Spleen (tissue), 11 donors: ENCODE results near the gene MGME1. TPM values are rescaled to one million over a fixed set of nuclear protein-coding genes. Genes with fewer than 3 reads are reported as not detected.
A peak's percentile ranks its signal among the peaks of the same experiment; 100 is the strongest.

Experiments used
- DNase-seq: peaks from one replicate; pipeline ENCODE4 v3.0.0-alpha.2; 2020
- H3K27ac ChIP-seq, 8 donors: fragments of 200-600 bp; sonication (generic) in 7 of 8; 1 replicate in 4 of 8; 2 replicates in 4 of 8; pipeline versions ENCODE4 v1.5.0 to v1.8.0; 2016 to 2021; ENCODE audit warnings: inconsistent platforms in 4 of 8, mild to moderate bottlenecking in 4 of 8, moderate library complexity in 1 of 8
- H3K27me3 ChIP-seq, 7 donors: fragments of 200-600 bp; sonication (generic) in 6 of 7; replicated peaks in 1 of 7; 1 replicate in 4 of 7; 2 replicates in 3 of 7; pipeline versions ENCODE4 v1.5.0 to v1.8.0; 2016 to 2021; ENCODE audit warnings: inconsistent platforms in 3 of 7, mild to moderate bottlenecking in 1 of 7
- H3K36me3 ChIP-seq, 6 donors: fragments of 200-600 bp; sonication (generic) in 5 of 6; 1 replicate in 4 of 6; 2 replicates in 2 of 6; pipeline versions ENCODE4 v1.5.0 to v1.8.0; 2016 to 2021; ENCODE audit warnings: inconsistent platforms in 2 of 6
- H3K4me1 ChIP-seq, 6 donors: fragments of 200-600 bp; sonication (generic) in 5 of 6; 1 replicate in 3 of 6; 2 replicates in 3 of 6; pipeline versions ENCODE4 v1.5.0 to v1.8.0; 2016 to 2021; ENCODE audit warnings: inconsistent platforms in 3 of 6
- H3K4me3 ChIP-seq, 8 donors: fragments of 200-600 bp; sonication (generic) in 7 of 8; 1 replicate in 4 of 8; 2 replicates in 4 of 8; pipeline versions ENCODE4 v1.5.0 to v1.8.0; 2016 to 2021; ENCODE audit warnings: inconsistent platforms in 4 of 8, mild to moderate bottlenecking in 4 of 8, moderate library complexity in 2 of 8
- H3K9me3 ChIP-seq, 8 donors: fragments of 200-600 bp; sonication (generic) in 7 of 8; 1 replicate in 4 of 8; 2 replicates in 4 of 8; pipeline versions ENCODE4 v1.5.0 to v1.8.0; 2016 to 2021; ENCODE audit warnings: inconsistent platforms in 4 of 8
- CTCF ChIP-seq, 11 experiments: fragments of 200-600 bp in 7 of 11; fragments of 450-650 bp in 4 of 11; sonication (generic) in 4 of 11; IDR thresholded peaks in 8 of 11; conservative IDR thresholded peaks in 3 of 11; 1 replicate in 7 of 11; 2 replicates in 4 of 11; pipeline versions ENCODE4 v1.4.0 to v1.8.0; 2016 to 2021; ENCODE audit warnings: antibody characterized with exemption in 11 of 11, inconsistent platforms in 4 of 11, mild to moderate bottlenecking in 1 of 11
- POLR2A ChIP-seq, 3 donors: fragments of 450-650 bp; IDR thresholded peaks; one replicate each; pipeline ENCODE4 v1.5.1; 2017; ENCODE audit warnings: antibody characterized with exemption in 3 of 3, mild to moderate bottlenecking in 1 of 3
- POLR2AphosphoS5 ChIP-seq, 3 donors: sonication (generic); formaldehyde crosslinking; IDR thresholded peaks; one replicate each; pipeline ENCODE4 v1.5.1; 2017; ENCODE audit warnings: antibody characterized with exemption in 3 of 3
- WGBS, 5 donors: extraction: QIAGEN DNeasy Blood & Tissue Kit in 3 of 5; methylation state at CpG; one replicate each; pipeline versions ENCODE4 v1.1.5 to v1.1.7; 2013 to 2018; 5-methylcytosine and 5-hydroxymethylcytosine counted together
- intact Hi-C: fragments of 100-400 bp; cut with DNase I; formaldehyde crosslinking; loops from one replicate; pipeline ENCODE4 v1.15.0; 2023; ENCODE audit warnings: low total_unique reads
- polyA plus RNA-seq, 3 donors: library from polyadenylated mRNA; stranded (reverse); fragments of 200-250 nt; gene quantifications; one replicate each; pipeline ENCODE4 v1.2.1, GENCODE V29; 2013
- total RNA-seq, 7 donors: library from RNA; depleted of rRNA in 3 of 7; stranded (reverse); fragments of >200 nt in 3 of 7; fragmentation: NEBNext Ultra II Directional in 4 of 7; extraction: Animal tissue kit (Norgen Biotek cat#: 25700) in 4 of 7; gene quantifications; one replicate each; pipeline versions ENCODE4 v1.1.0 to v1.2.1, GENCODE V29; 2016 to 2021
- donor health status: healthy with polysubstance abuse.
- donor health status: DM: no; HTN: no; CAD: no; lungs with moderate emphysema.
- donor health status: DM: no; HTN: no; CAD: no.
- donor health status: Bipolar disorder and iron deficiency.
- donor health status: healthy.
- donor health status: DM: no; HTN: no; CAD: no.
- donor health status: DM: yes; HTN: yes; CAD: no.

MGME1 gene
- total and polyA plus RNA-seq, 10 donors: 20.9 to 33.4 (median 27.6) TPM

- intact Hi-C loops: loop anchor here (10.0 kb wide), 1 partner anchor 50 kb away; no protein-coding TSS in a partner anchor
- Histone ChIP-seq H3K27me3 (no peaks in the 10 kb centered on the region), H3K4me3 (no peak overlapping the region), H3K27ac (no peak overlapping the region), H3K9me3 (no peaks in the 10 kb centered on the region), H3K4me1 (peaks cover 0 to 33% (median 8%) of the 10 kb centered on the region in 6 donors), H3K36me3 (peaks cover 0 to 100% (median 87%) of the 10 kb centered on the region in 6 donors)
- TF ChIP-seq CTCF (IDR thresholded peaks at IDR 0.05 in 8 of 11, conservative IDR thresholded peaks at IDR 0.05 in 3 of 11) (no peak), POLR2AphosphoS5 (IDR thresholded peaks at IDR 0.05) (no peak), POLR2A (IDR thresholded peaks at IDR 0.05) (no peak)
- DNase-seq: no peak
- 92 to 95% (median 94%) methylated on average over 4 of the region's 4 CpGs for WGBS, 5 donors
Observed at GRCh38 chr20:17944854-17945474, 23.9 kb upstream of the MGME1 start.

DNA sequence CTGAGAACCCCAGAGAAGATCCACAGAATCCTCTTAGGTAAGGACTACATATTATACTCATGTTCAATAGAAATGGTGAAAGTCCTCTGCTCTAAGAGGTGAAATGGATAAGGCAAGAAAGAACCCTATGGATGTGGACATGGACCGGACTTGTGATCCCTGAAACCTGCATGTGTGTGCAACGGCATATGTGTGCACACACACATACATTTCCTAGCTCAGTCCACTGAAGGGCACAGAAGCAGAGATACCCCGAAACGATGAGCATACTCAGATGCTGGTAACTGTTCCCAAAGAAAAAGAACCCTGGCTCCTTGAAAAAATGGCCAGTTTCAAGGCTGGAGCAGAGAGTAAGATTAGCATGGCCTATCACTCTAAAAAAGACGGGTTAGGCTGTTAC, 22.8 kb upstream of the MGME1 start:
- no peak overlapping the region for H3K27ac ChIP-seq
- H3K27me3 ChIP-seq: no peaks in the 10 kb centered on the region
- TF ChIP-seq CTCF (IDR thresholded peaks at IDR 0.05 in 8 of 11, conservative IDR thresholded peaks at IDR 0.05 in 3 of 11) (no peak), POLR2AphosphoS5 (IDR thresholded peaks at IDR 0.05) (peak in 1 of 3 donors; percentile 22)
- H3K9me3 ChIP-seq: no peaks in the 10 kb centered on the region
- intact Hi-C loops: loop anchor here (10.0 kb wide), 1 partner anchor 49 kb away; no protein-coding TSS in a partner anchor
- WGBS, 5 donors: 93 to 97% (median 96%) methylated on average over 5 of the region's 5 CpGs
- DNase-seq: no peak
- H3K36me3 ChIP-seq: peaks cover 0 to 100% (median 96%) of the 10 kb centered on the region in 6 donors
- H3K4me1 ChIP-seq: peaks cover 0 to 27% (median 8%) of the 10 kb centered on the region in 6 donors
- H3K4me3 ChIP-seq: no peak overlapping the region

DNA sequence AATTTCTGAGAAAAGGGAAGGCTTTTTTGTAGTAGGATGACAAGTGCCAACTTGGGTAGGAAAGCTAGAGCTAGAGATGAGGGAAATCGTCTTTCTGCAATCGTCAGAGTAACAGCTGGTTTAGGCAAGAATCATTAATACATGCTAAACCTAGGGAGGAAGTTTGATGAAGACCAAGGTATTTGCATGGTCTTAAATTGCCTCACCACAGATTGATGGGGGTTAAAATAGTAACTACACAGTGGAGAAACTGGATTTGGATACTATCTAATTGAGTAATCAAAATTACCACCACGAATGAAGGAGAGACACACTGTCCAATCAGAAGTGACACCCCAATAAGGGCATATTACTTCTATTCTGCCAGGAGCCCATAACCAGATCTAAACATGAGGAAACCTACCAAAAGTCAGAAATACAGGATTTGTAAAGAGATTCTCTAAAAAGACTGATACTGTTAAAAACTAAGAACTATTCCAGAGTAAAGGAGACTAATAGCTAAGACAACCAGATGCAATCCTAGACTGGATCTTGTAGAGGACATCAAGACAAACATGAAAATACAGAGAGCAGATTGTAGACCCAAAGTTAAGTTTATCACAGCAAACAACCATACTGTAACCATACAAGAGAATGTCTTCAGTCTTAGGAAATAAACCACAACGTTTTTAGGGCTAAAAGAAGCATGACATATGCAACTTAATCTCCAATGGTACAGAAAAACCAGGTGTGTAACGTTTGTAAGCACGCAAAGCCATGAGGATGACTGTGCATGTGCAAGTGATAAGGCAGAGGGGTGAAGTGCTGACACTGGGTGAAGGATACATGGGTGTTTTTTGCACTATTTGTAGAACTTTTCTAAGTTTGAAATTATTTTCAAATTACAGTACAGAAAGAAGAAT, 22.0 kb upstream of the MGME1 start:
- no peak for TF ChIP-seq CTCF (IDR thresholded peaks at IDR 0.05 in 8 of 11, conservative IDR thresholded peaks at IDR 0.05 in 3 of 11)
- no peak for TF ChIP-seq POLR2AphosphoS5 (IDR thresholded peaks at IDR 0.05)
- TF ChIP-seq POLR2A (IDR thresholded peaks at IDR 0.05): no peak
- whole genome bisulfite sequencing, 5 donors: 59 to 75% (median 68%) methylated on average over 6 of the region's 6 CpGs

GRCh38 chr20:17947474-17947815, 21.4 kb upstream of the MGME1 start:
- Histone ChIP-seq H3K36me3 (peaks cover 0 to 100% (median 94%) of the 10 kb centered on the region in 6 donors), H3K27me3 (no peaks in the 10 kb centered on the region), H3K9me3 (no peaks in the 10 kb centered on the region), H3K27ac (no peak overlapping the region), H3K4me1 (peaks cover 0 to 27% (median 8%) of the 10 kb centered on the region in 6 donors), H3K4me3 (no peak overlapping the region)
- intact Hi-C loops: loop anchor here (10.0 kb wide), 1 partner anchor 47 kb away; no protein-coding TSS in a partner anchor
- DNase-seq: no peak
- 79 to 92% (median 90%) methylated on average over 5 of the region's 5 CpGs for WGBS, 5 donors
- TF ChIP-seq CTCF (IDR thresholded peaks at IDR 0.05 in 8 of 11, conservative IDR thresholded peaks at IDR 0.05 in 3 of 11) (no peak), POLR2A (IDR thresholded peaks at IDR 0.05) (no peak), POLR2AphosphoS5 (IDR thresholded peaks at IDR 0.05) (no peak)

More for the DNA sequence above, 22.0 kb upstream of the MGME1 start:
- no peaks in the 10 kb centered on the region for H3K27me3 ChIP-seq
- peaks cover 0 to 27% (median 8%) of the 10 kb centered on the region in 6 donors for H3K4me1 ChIP-seq
- no peak overlapping the region for H3K4me3 ChIP-seq
- intact Hi-C loops: loop anchor here (10.0 kb wide), 1 partner anchor 48 kb away; no protein-coding TSS in a partner anchor
- H3K36me3 ChIP-seq: peaks cover 0 to 100% (median 96%) of the 10 kb centered on the region in 6 donors
- H3K27ac ChIP-seq: no peak overlapping the region
- DNase-seq: no peak
- no peaks in the 10 kb centered on the region for H3K9me3 ChIP-seq
